ENCODE results near the gene MSH4.

- TF ChIP-seq POLR2A (IDR thresholded peaks at IDR 0.05): no peak
- TF ChIP-seq CTCF (IDR thresholded peaks at IDR 0.05): no peak
- TF ChIP-seq POLR2AphosphoS5 (IDR thresholded peaks at IDR 0.05): no peak
These were observed 934 bp upstream of the MSH4 start for GRCh38 chr1:75795703-75796193.
